Measurements from ENCODE around the gene CAPN2.

The CAPN2 gene

GRCh38 chr1:223684488-223684792, 27.9 kb upstream of the CAPN2 start:
- no peak for DNase-seq (ENCODE audit: low read depth in 1 of 2, low spot score in 1 of 2)
- Histone ChIP-seq H3K27ac (replicated peaks) (no peak overlapping the region), H3K4me3 (replicated peaks; ENCODE audit: insufficient read depth, low read length) (no peak overlapping the region), H3K27me3 (ENCODE audit: insufficient read depth, poor library complexity, severe bottlenecking) (peaks cover 15% of the 10 kb centered on the region)
- no peak for TF ChIP-seq SPI1 (IDR thresholded peaks at IDR 0.05; ENCODE audit: borderline replicate concordance, low read depth)
- no peak for TF ChIP-seq REST (IDR thresholded peaks at IDR 0.05; ENCODE audit: insufficient replicate concordance, low read depth)
- no peak for TF ChIP-seq GABPA (IDR thresholded peaks at IDR 0.05; ENCODE audit: low read depth)
- TF ChIP-seq CTCF (IDR thresholded peaks at IDR 0.05; ENCODE audit: insufficient read depth, low read length): no peak
- no peak for TF ChIP-seq POLR2AphosphoS5 (IDR thresholded peaks at IDR 0.05; ENCODE audit: low read depth)

- TF ChIP-seq POLR2AphosphoS5 (IDR thresholded peaks at IDR 0.05; ENCODE audit: low read depth) (no peak), GABPA (IDR thresholded peaks at IDR 0.05; ENCODE audit: low read depth) (no peak), REST (IDR thresholded peaks at IDR 0.05; ENCODE audit: insufficient replicate concordance, low read depth) (no peak), CTCF (IDR thresholded peaks at IDR 0.05; ENCODE audit: insufficient read depth, low read length) (no peak), SPI1 (IDR thresholded peaks at IDR 0.05; ENCODE audit: borderline replicate concordance, low read depth) (no peak)
- Histone ChIP-seq H3K27me3 (ENCODE audit: insufficient read depth, poor library complexity, severe bottlenecking) (peaks cover 4% of the 10 kb centered on the region), H3K4me3 (replicated peaks; ENCODE audit: insufficient read depth, low read length) (no peak overlapping the region), H3K27ac (replicated peaks) (no peak overlapping the region)
- DNase-seq (ENCODE audit: low read depth in 1 of 2, low spot score in 1 of 2): no peak
Observed at GRCh38 chr1:223691121-223691520, 21.2 kb upstream of the CAPN2 start.

- no peaks in the 10 kb centered on the region for H3K27me3 ChIP-seq (ENCODE audit: insufficient read depth, poor library complexity, severe bottlenecking)
- no peak overlapping the region for H3K27ac ChIP-seq (replicated peaks)
- no peak overlapping the region for H3K4me3 ChIP-seq (replicated peaks; ENCODE audit: insufficient read depth, low read length)
- DNase-seq (ENCODE audit: low read depth in 1 of 2, low spot score in 1 of 2): no peak
- TF ChIP-seq SPI1 (IDR thresholded peaks at IDR 0.05; ENCODE audit: borderline replicate concordance, low read depth): no peak
- TF ChIP-seq POLR2AphosphoS5 (IDR thresholded peaks at IDR 0.05; ENCODE audit: low read depth): no peak
- no peak for TF ChIP-seq GABPA (IDR thresholded peaks at IDR 0.05; ENCODE audit: low read depth)
- no peak for TF ChIP-seq REST (IDR thresholded peaks at IDR 0.05; ENCODE audit: insufficient replicate concordance, low read depth)
- no peak for TF ChIP-seq CTCF (IDR thresholded peaks at IDR 0.05; ENCODE audit: insufficient read depth, low read length)
Observed at GRCh38 chr1:223695014-223695548, 17.3 kb upstream of the CAPN2 start.
